HG03139 (cell line): ENCODE measurements around the gene PIK3R4.

Experiments used
- ATAC-seq: cut with Tn5 transposase; IDR thresholded peaks from one replicate; pipeline ENCODE4 v1.9.1; 2021; ENCODE audit not compliant: unreplicated experiment

Gene PIK3R4

GRCh38 chr3:130688697-130689470, 57.7 kb downstream of the PIK3R4 start:
- no peak for ATAC-seq

- no peak for ATAC-seq
Measured at GRCh38 chr3:130688015-130688688, 58.5 kb downstream of the PIK3R4 start.

DNA sequence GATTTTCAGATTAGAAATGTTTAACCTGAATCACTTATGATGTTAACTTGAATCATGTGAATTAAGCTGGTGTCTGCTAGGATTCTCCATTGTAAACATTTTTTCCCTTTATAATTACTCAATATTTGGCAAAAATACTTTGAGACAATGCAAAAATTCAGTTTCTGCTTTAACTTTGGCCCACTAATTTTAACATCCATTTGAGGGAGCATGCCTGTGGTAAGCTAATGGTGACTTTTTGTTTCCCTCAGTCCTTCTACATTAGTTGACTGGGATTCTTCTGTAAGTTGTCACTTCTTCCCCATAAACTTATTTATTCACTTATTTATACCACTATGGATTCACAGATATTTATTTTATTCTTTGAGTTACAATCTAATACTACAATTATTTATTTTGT, 59.3 kb downstream of the PIK3R4 start:
- ATAC-seq: no peak

DNA sequence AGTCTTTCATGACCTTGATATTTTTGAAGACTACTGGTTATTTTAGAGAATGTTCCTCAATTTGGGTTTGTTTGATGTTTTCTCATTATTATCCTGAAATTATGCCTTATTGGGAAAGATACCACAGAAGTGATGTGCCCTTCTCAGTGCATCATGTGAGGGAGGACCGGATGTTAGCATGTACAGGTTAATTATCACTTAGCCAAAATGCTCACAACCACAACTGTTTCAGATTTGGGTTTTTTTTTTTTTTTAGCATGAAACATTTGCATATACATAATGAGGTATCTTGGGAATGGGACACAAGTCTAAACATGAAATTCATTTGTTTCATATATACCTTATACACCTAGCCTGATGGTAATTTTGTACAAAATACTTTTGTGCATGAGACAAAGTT, 59.8 kb downstream of the PIK3R4 start:
- ATAC-seq: no peak

- no peak for ATAC-seq
Measured at GRCh38 chr3:130682131-130682530, 64.5 kb downstream of the PIK3R4 start.

- no peak for ATAC-seq
Measured at GRCh38 chr3:130679218-130679617, 67.4 kb downstream of the PIK3R4 start.

DNA sequence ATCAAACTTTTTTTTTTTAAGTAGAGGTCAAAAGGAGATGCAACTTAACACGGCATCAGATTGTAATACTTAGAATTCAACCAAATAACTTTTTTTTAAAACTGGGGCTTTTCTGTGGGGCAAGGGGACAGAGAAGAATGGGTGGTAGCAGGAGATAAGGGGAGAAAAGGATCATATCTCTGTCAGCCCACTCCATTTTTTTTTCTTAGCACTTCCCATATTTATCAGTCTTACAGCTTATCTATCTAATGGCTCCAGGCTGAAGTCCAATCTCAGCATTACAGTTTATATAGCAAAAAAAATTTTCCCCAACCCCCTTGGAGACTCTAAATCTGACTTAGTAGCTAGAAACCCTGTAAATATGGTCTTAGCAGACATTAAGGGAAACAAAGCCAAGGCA, 69.3 kb downstream of the PIK3R4 start:
- ATAC-seq: no peak

DNA sequence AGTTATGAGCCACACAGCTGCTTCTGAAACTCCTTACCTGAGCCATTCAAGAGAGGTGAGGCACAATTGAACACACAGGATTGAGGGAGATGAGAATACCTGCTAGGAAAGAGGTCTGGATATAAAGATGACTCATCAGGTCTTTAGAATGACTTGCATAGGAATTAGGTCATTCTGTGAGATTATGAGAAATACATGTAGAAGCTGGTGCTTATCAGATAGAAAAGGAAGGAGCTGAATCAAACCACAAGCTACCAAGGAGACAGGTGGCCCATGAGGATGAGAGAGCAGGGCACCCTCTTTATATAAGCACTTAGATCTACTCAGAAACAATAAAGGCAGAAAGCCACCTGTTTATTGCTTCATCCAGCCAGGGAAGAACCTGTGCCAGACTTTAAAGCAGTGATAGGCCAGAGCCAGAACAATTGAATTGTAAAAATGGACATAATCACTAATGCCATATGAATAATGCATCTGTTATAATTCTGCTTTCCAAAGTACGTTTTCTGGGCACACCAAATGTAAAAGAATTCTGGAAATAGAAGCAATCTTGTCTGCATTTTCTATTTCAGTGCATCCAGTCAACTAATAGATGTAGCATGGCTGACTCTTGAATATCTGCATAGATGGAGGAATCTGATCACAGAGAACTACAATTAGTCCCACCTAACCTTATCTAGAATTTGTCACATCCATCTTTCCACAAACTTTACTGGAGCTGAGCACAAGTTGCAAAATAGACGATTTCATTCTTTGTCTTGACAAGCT, 74.9 kb downstream of the PIK3R4 start:
- no peak for ATAC-seq

- ATAC-seq: no peak
Measured at GRCh38 chr3:130669740-130670139, 76.9 kb downstream of the PIK3R4 start.

DNA sequence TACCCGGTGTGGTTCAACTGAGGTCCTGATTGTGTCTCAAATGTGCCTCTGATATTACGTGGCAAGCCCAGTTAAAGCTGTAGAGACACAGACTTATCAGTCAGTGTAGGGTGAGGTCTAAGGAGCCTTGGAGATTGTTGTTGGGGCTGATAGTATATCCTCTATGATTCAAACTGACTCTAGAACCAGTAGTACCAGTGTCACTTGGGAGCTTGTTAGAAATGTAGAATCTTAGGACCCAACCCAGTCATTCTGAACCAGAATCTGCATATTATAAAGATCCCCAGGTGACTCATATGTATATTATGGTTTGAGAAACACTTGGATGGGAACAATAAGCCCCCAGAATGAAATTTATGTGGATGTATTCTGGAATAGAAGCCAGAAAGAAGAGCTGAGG, 83.5 kb downstream of the PIK3R4 start:
- no peak for ATAC-seq

- no peak for ATAC-seq
Measured at GRCh38 chr3:130662501-130662996, 84.1 kb downstream of the PIK3R4 start.

- ATAC-seq: no peak
Measured at GRCh38 chr3:130661140-130661891, 85.3 kb downstream of the PIK3R4 start.

- ATAC-seq: no peak
Measured at GRCh38 chr3:130659911-130660310, 86.7 kb downstream of the PIK3R4 start.

DNA sequence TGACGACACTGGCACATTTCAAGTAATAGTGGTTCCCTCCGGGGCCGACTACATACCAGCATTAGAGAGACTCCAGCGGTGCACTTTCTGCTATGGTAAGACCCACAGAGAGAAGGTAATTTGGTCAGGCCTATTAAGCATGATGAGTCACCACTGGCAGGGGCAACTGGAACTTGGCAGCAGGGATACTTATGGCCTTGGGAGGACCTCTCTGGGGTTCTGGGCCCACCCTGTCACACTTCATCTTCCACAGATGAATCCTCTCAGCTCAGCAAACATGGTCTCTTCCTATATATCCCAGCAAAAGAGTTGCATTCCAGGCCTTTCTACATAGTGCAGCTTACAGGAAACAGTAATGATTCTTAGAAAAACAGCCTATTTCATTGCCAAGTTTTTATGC, 88.0 kb downstream of the PIK3R4 start:
- no peak for ATAC-seq

- ATAC-seq: no peak
Measured at GRCh38 chr3:130656627-130657026, 90.0 kb downstream of the PIK3R4 start.

DNA sequence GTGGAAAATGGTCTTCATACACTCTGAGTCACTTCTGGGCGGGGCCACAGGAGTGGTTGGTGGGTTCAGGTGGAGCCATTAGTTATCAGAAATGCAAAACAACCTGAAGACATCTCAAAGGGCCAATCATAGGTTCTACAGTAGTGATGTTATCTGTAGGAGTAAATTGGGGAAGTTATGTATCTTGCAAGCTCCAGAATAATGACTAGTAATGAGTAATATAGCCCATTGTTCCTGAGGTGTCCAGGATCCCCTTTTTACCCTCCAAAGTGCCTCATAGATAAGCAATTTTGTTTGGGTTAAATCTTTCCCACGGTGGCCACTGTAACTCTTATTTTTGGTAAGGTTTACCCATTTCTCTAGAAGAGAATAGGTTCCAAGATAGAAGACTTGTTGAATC, 91.7 kb downstream of the PIK3R4 start:
- ATAC-seq: no peak

- no peak for ATAC-seq
Measured at GRCh38 chr3:130654091-130654490, 92.5 kb downstream of the PIK3R4 start.

DNA sequence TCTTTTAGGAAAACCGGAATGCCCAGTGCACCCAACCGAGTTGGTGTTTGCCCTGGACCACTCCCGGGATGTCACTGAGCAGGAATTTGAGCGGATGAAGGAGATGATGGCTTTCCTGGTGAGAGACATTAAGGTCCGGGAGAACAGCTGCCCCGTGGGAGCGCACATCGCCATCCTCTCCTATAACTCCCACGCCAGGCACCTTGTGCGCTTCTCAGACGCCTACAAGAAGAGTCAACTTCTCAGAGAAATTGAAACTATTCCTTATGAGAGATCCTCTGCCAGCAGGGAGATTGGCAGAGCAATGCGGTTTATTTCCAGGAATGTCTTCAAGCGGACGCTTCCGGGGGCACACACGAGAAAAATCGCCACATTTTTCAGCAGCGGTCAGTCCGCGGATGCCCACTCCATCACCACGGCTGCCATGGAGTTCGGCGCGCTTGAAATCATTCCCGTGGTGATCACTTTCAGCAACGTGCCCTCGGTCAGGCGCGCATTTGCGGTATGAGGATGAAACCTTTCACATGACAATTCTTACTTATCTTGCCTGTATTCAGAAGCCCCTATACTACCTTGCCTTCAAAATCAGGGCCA, 97.5 kb downstream of the PIK3R4 start:
- no peak for ATAC-seq

DNA sequence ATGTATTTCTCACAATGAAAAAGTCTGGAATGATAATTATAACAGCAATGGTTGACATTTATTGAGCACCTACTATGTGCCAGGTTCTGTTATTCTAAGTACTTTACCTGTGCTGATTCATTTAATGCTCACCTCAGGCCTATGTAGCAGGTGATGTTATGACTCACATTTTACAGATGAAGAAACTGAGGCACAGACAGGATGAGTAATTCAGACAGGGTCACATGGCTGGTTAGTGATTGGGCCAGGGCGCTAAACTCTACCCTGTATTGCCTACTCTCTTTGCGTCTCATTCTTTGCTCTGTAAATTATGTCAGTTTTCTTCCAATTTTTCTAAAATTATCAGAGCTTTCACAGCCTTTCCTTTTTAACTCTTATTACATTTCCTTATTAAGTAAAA, 98.3 kb downstream of the PIK3R4 start:
- no peak for ATAC-seq

- ATAC-seq: no peak
Measured at GRCh38 chr3:130645261-130645660, 101.4 kb downstream of the PIK3R4 start.
